ENCODE data around the gene SHANK3. TPM values are rescaled to one million over a fixed set of nuclear protein-coding genes. Genes with fewer than 3 reads are reported as not detected.
"Not testable (repeated sequence)": the region's sequence is repeated elsewhere in the genome, so short reads cannot be mapped to it uniquely, and the experiment has no call there.

Gene SHANK3
- total and polyA plus RNA-seq, 9 donors, result 2.6 to 23.2 (median 6.2) TPM

DNA sequence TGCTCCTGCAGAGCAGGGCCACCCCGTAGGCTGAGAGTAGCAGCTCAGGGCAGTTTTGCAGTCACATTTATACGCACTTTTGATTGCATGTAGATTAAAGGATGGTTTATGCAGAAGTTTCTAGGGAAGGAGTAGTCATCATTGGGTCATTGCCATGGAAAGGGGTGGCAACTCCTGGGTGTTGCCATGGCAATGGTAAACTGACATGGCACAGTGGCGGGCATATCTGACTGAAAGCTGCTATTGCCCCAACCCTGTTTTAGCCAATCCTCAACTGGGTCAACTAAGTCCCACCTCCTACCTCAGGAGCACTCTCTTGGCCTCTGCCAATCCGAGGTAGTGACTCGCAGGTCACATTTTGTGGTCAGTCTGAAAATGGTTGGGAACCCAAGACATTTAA is 42.2 kb upstream of the SHANK3 start:
- H3K27me3 ChIP-seq, result no peaks in the 10 kb centered on the region

GRCh38 chr22:50633086-50633485 is 39.5 kb upstream of the SHANK3 start:
- H3K27ac ChIP-seq, result no peak overlapping the region
- no peaks in the 10 kb centered on the region for H3K9me3 ChIP-seq
- H3K27me3 ChIP-seq, result no peaks in the 10 kb centered on the region
- H3K4me1 ChIP-seq (ENCODE audit: insufficient read depth), result peaks cover 7% of the 10 kb centered on the region
- WGBS, 3 donors, result 76 to 95% (median 90%) methylated on average over 5 of the region's 5 CpGs
- intact Hi-C loops (cut with DNase I), result no loop called here
- TF ChIP-seq CTCF (IDR thresholded peaks at IDR 0.05) (no peak), EP300 (IDR thresholded peaks at IDR 0.05) (no peak)
- DNase-seq, result no peak
- no peaks in the 10 kb centered on the region for H3K36me3 ChIP-seq
- no peak overlapping the region for H3K4me3 ChIP-seq

More for the DNA sequence above, 42.2 kb upstream of the SHANK3 start:
- H3K9me3 ChIP-seq, result no peaks in the 10 kb centered on the region
- H3K36me3 ChIP-seq, result no peaks in the 10 kb centered on the region
- WGBS, 3 donors, result 81 to 91% (median 81%) methylated on average over 5 of the region's 5 CpGs
- H3K4me3 ChIP-seq, result no peak overlapping the region
- no peak overlapping the region for H3K27ac ChIP-seq
- peaks cover 7% of the 10 kb centered on the region for H3K4me1 ChIP-seq (ENCODE audit: insufficient read depth)
- TF ChIP-seq CTCF (IDR thresholded peaks at IDR 0.05) (no peak), POLR2A (IDR thresholded peaks at IDR 0.05) (no peak), EP300 (IDR thresholded peaks at IDR 0.05) (no peak)
- no peak for DNase-seq
- intact Hi-C loops (cut with DNase I), result no loop called here

GRCh38 chr22:50633771-50634170 is 38.9 kb upstream of the SHANK3 start:
- WGBS, 3 donors, result 84 to 88% (median 85%) methylated on average over 11 of the region's 11 CpGs
- Histone ChIP-seq H3K27me3 (no peaks in the 10 kb centered on the region), H3K4me1 (ENCODE audit: insufficient read depth) (peaks cover 2% of the 10 kb centered on the region), H3K27ac (no peak overlapping the region), H3K9me3 (no peaks in the 10 kb centered on the region), H3K4me3 (no peak overlapping the region), H3K36me3 (no peaks in the 10 kb centered on the region)
- intact Hi-C loops (cut with DNase I), result no loop called here
- no peak for DNase-seq
- TF ChIP-seq POLR2A (IDR thresholded peaks at IDR 0.05), result no peak
- no peak for TF ChIP-seq CTCF (IDR thresholded peaks at IDR 0.05)
- no peak for TF ChIP-seq EP300 (IDR thresholded peaks at IDR 0.05)

GRCh38 chr22:50635591-50635990 is 37.0 kb upstream of the SHANK3 start:
- WGBS, 3 donors, result 89 to 93% (median 90%) methylated on average over 11 of the region's 11 CpGs
- Histone ChIP-seq H3K4me3 (no peak overlapping the region), H3K36me3 (no peaks in the 10 kb centered on the region), H3K4me1 (ENCODE audit: insufficient read depth) (no peaks in the 10 kb centered on the region), H3K27ac (no peak overlapping the region), H3K27me3 (no peaks in the 10 kb centered on the region), H3K9me3 (no peaks in the 10 kb centered on the region)
- DNase-seq, result no peak
- TF ChIP-seq POLR2A (IDR thresholded peaks at IDR 0.05) (no peak), CTCF (IDR thresholded peaks at IDR 0.05) (no peak), EP300 (IDR thresholded peaks at IDR 0.05) (no peak)
- intact Hi-C loops (cut with DNase I), result no loop called here

DNA sequence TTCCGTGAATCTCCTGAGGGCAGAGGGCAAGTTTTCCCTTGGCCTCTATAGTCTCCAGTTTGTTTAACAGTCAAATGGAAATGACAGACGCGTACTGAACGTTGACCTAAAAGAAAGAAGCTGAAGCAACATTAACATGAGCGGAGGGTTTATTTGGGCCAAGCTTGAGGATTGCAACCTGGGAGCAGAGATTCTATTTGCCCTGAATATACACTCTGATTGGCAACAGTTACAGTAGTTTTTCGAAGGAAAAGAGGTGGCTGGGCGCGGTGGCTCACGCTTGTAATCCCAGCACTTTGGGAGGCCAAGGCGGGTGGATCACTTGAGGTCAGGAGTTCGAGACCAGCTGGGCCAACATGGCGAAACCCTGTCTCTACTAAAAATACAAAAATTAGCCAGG is 32.3 kb upstream of the SHANK3 start:
- 94 to 97% (median 95%) methylated on average over 12 of the region's 12 CpGs for WGBS, 3 donors
- DNase-seq; intact Hi-C loops (cut with DNase I): not testable (repeated sequence)

More for the DNA sequence above, 32.3 kb upstream of the SHANK3 start:
- H3K27ac ChIP-seq; H3K27me3 ChIP-seq; H3K9me3 ChIP-seq; H3K36me3 ChIP-seq; H3K4me1 ChIP-seq (ENCODE audit: insufficient read depth); H3K4me3 ChIP-seq: not testable (repeated sequence)
